Measurements from ENCODE around the gene MAD1L1. TPM values are rescaled to one million over a fixed set of nuclear protein-coding genes. Genes with fewer than 3 reads are reported as not detected.
A peak's percentile ranks its signal among the peaks of the same experiment; 100 is the strongest.

Gene MAD1L1
- total RNA-seq, 1 experiment from 2014 or later = 43.8 TPM

DNA sequence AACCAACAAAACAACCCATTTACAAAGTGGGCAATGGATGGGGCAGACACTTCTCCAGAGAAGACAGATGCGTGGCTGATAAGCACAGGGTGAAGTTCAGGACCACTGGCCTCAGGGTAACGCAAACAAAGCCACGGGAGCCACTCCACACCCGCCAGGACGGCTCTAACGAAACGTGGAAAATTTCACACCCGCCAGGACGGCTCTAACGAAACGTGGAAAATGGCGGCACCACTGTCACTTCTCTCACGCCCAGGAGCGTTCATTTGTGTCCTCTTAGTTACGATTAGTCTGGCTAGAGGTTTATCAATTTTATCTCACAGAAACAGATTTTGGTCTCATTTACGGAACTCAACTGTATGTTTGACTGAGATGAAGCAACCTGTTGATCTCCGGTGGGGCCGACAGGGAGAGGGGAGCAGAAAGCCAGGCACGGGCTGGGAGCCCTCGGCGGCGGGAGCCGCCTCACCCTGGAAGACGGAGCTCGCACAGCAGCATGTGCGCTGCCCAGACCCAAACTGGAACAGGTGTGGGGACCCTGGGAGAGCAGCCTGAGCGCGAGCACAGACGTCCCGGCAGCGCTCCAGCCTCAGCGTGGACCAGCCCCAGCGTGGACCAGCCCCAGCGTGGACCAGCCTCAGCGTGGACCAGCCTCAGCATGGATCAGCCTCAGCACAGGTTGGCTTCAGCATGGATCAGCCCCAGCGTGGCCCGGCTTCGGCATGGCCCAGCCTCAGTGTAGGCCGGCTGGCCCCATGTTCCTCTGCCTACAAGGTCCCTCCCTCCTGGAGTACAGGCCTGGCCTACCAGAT lies 243.5 kb downstream of the MAD1L1 start:
- H3K4me1 Mint-ChIP-seq = no peaks in the 10 kb centered on the region
- DNase-seq (ENCODE audit: low spot score) (no peak), ATAC-seq (no peak)
- ChIA-PET CTCF (no interaction called here), POLR2A (no interaction called here)
- H3K9me3 Mint-ChIP-seq = no peaks in the 10 kb centered on the region
- no peak overlapping the region for H3K4me3 Mint-ChIP-seq
- no peaks in the 10 kb centered on the region for H3K27me3 Mint-ChIP-seq (ENCODE audit: low read depth)
- H3K36me3 Mint-ChIP-seq = no peaks in the 10 kb centered on the region
- no peak for TF ChIP-seq ERG (CRISPR knock-in tag; IDR thresholded peaks at IDR 0.05)
- no peak for TF ChIP-seq ZSCAN18 (CRISPR knock-in tag; IDR thresholded peaks at IDR 0.05)
- TF ChIP-seq PRDM15 (CRISPR knock-in tag; IDR thresholded peaks at IDR 0.05) = no peak
- H3K27ac Mint-ChIP-seq = peak overlapping the region; percentile 63; the same call in 1 of the 2 replicates

- TF ChIP-seq NR3C1 (CRISPR knock-in tag; conservative IDR thresholded peaks at IDR 0.05; ENCODE audit: low read depth) = no peak
- TF ChIP-seq, protein P1, sequence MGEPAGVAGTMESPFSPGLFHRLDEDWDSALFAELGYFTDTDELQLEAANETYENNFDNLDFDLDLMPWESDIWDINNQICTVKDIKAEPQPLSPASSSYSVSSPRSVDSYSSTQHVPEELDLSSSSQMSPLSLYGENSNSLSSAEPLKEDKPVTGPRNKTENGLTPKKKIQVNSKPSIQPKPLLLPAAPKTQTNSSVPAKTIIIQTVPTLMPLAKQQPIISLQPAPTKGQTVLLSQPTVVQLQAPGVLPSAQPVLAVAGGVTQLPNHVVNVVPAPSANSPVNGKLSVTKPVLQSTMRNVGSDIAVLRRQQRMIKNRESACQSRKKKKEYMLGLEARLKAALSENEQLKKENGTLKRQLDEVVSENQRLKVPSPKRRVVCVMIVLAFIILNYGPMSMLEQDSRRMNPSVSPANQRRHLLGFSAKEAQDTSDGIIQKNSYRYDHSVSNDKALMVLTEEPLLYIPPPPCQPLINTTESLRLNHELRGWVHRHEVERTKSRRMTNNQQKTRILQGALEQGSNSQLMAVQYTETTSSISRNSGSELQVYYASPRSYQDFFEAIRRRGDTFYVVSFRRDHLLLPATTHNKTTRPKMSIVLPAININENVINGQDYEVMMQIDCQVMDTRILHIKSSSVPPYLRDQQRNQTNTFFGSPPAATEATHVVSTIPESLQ (CRISPR knock-in tag; IDR thresholded peaks at IDR 0.05) = no peak
- TF ChIP-seq MXD4 (CRISPR knock-in tag; IDR thresholded peaks at IDR 0.05; ENCODE audit: borderline replicate concordance) = no peak
- no peak for TF ChIP-seq ZNF219 (CRISPR knock-in tag; IDR thresholded peaks at IDR 0.05; ENCODE audit: borderline replicate concordance)
- H3K4me1 Mint-ChIP-seq = no peaks in the 10 kb centered on the region
- no peak for DNase-seq (ENCODE audit: low spot score)
These were observed 244.2 kb downstream of the MAD1L1 start for GRCh38 chr7:1988533-1988930.

DNA sequence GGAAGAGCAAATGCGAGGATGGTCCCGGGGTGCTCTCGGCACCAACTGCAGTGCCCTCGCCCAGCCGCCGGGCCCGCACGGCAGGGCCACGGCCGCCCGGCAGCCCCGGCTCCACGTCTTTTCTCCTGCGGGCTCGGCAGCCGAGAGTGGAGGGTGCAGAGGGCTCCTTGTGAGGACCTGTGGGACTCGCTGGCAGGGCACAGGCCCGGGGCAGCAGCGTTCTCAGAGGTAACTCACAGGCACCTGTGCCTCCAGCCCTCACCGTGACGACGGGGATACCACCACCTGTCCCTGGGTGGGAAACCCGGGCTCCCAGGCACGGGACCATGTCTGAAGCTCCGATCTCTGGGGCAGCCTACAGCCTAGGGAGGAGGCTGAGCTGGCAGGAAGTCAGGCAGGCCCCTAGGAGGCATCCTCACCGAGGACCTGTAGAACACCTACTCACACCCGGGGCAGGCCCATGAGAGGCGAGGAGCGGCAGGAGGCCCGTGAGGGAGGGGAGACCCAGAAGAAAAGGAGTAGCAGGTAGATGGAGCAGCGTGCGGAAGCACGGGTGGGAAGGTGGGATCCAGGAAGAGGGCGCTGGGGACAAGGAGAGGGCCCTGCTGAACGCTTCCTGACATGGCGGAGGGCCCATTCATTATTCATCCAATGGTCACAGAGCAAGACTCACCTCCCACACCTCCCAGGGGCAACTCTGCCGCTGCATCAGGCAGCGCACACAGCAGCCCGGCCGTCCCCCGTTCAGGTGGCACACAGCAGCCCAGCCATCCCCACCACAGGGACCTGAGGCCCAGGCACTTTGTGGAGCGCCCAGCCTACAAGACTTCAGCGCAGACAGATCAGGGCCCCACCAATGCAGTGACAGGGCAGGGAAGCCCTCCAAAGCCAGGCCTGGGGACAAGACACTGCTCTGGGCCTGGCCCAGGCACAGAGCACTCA lies 244.9 kb downstream of the MAD1L1 start:
- no peak overlapping the region; the same call in 1 of the 2 replicates for H3K27ac Mint-ChIP-seq
- no peak for DNase-seq (ENCODE audit: low spot score)
- POLR2A ChIA-PET = no interaction called here
- no peaks in the 10 kb centered on the region for H3K9me3 Mint-ChIP-seq
- H3K4me1 Mint-ChIP-seq = no peaks in the 10 kb centered on the region
- H3K27me3 Mint-ChIP-seq (ENCODE audit: low read depth) = no peaks in the 10 kb centered on the region
- CTCF ChIA-PET = no interaction called here
- no peak overlapping the region for H3K4me3 Mint-ChIP-seq
- H3K36me3 Mint-ChIP-seq = no peaks in the 10 kb centered on the region
- peak; percentile 37 for ATAC-seq
- no peak for TF ChIP-seq NFYB (CRISPR knock-in tag; conservative IDR thresholded peaks at IDR 0.05; ENCODE audit: low read depth)
- TF ChIP-seq KAT7 (CRISPR knock-in tag; IDR thresholded peaks at IDR 0.05; ENCODE audit: borderline replicate concordance) = no peak
- TF ChIP-seq MXD4 (CRISPR knock-in tag; IDR thresholded peaks at IDR 0.05; ENCODE audit: borderline replicate concordance) = no peak
- no peak for TF ChIP-seq USF1 (CRISPR knock-in tag; IDR thresholded peaks at IDR 0.05)
- TF ChIP-seq, protein P2, sequence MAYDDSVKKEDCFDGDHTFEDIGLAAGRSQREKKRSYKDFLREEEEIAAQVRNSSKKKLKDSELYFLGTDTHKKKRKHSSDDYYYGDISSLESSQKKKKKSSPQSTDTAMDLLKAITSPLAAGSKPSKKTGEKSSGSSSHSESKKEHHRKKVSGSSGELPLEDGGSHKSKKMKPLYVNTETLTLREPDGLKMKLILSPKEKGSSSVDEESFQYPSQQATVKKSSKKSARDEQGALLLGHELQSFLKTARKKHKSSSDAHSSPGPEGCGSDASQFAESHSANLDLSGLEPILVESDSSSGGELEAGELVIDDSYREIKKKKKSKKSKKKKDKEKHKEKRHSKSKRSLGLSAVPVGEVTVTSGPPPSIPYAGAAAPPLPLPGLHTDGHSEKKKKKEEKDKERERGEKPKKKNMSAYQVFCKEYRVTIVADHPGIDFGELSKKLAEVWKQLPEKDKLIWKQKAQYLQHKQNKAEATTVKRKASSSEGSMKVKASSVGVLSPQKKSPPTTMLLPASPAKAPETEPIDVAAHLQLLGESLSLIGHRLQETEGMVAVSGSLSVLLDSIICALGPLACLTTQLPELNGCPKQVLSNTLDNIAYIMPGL (CRISPR knock-in tag; IDR thresholded peaks at IDR 0.05) = no peak
- TF ChIP-seq, protein P3, sequence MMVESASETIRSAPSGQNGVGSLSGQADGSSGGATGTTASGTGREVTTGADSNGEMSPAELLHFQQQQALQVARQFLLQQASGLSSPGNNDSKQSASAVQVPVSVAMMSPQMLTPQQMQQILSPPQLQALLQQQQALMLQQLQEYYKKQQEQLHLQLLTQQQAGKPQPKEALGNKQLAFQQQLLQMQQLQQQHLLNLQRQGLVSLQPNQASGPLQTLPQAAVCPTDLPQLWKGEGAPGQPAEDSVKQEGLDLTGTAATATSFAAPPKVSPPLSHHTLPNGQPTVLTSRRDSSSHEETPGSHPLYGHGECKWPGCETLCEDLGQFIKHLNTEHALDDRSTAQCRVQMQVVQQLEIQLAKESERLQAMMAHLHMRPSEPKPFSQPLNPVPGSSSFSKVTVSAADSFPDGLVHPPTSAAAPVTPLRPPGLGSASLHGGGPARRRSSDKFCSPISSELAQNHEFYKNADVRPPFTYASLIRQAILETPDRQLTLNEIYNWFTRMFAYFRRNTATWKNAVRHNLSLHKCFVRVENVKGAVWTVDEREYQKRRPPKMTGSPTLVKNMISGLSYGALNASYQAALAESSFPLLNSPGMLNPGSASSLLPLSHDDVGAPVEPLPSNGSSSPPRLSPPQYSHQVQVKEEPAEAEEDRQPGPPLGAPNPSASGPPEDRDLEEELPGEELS (CRISPR knock-in tag; IDR thresholded peaks at IDR 0.05) = no peak
- no peak for TF ChIP-seq ATF1 (CRISPR knock-in tag; IDR thresholded peaks at IDR 0.05)
- TF ChIP-seq TEAD1 (CRISPR knock-in tag; IDR thresholded peaks at IDR 0.05) = no peak

More at GRCh38 chr7:1988533-1988930, 244.2 kb downstream of the MAD1L1 start:
- H3K36me3 Mint-ChIP-seq = no peaks in the 10 kb centered on the region
- no peaks in the 10 kb centered on the region for H3K27me3 Mint-ChIP-seq (ENCODE audit: low read depth)
- CTCF ChIA-PET = no interaction called here
- ATAC-seq = no peak
- H3K27ac Mint-ChIP-seq = peak overlapping the region; percentile 63; the same call in 1 of the 2 replicates
- POLR2A ChIA-PET = no interaction called here
- H3K9me3 Mint-ChIP-seq = no peaks in the 10 kb centered on the region
- H3K4me3 Mint-ChIP-seq = no peak overlapping the region
